ENCODE results near the gene ADAMTS12. TPM values are rescaled to one million over a fixed set of nuclear protein-coding genes. Genes with fewer than 3 reads are reported as not detected.

The ADAMTS12 gene
- total and polyA plus RNA-seq, 2 donors (not counting 1 experiment from before 2014, with no cell fraction given): 10.7 to 44.8 TPM

DNA sequence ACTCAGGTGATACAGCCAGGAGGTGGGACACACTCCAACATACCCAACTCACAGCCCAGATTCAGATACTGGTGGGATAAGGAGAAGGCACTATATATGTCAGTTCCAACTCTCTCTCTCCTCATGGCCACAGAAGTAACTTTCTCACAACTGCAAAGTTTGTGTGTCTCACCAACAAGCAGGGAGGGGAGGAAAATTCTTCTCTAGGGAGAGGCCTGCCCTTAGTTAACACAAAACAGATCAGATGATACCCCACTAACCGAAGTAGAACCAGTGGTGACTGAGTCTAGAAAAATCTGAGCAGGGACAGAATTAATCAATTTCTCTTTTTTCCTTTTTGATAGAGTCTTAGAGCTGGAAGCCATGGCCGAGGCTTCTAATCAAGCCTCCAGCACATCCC is 133.1 kb downstream of the ADAMTS12 start:
- Histone ChIP-seq H3K9me3 (ENCODE audit: control insufficient read depth, insufficient read depth, low read depth, low read length) (no peaks in the 10 kb centered on the region), H3K4me2 (ENCODE audit: extremely low read depth, insufficient read depth, low read length) (no peak overlapping the region), H3K4me3 (replicated peaks in 1 of 4; ENCODE audit: control extremely low read depth in 1 of 4, insufficient read depth in 1 of 4, low read depth in 3 of 4, low read length in 4 of 4) (no peak overlapping the region), H3K36me3 (ENCODE audit: control insufficient read depth, insufficient read depth, low read length) (no peaks in the 10 kb centered on the region), H3K4me1 (ENCODE audit: control insufficient read depth, extremely low read depth, insufficient read depth, low read length) (no peaks in the 10 kb centered on the region), H3K27ac (ENCODE audit: insufficient read depth, low read length) (no peak overlapping the region), H3K79me2 (ENCODE audit: control insufficient read depth, insufficient read depth, low read length) (no peaks in the 10 kb centered on the region), H2AFZ (ENCODE audit: low read length) (no peak overlapping the region), H4K20me1 (ENCODE audit: control insufficient read depth, extremely low read depth, insufficient read depth, low read length) (no peaks in the 10 kb centered on the region), H3K27me3 (ENCODE audit: control insufficient read depth, insufficient read depth, low read length) (no peaks in the 10 kb centered on the region), H3K9ac (ENCODE audit: insufficient read depth, low read length) (no peak overlapping the region)
- TF ChIP-seq, protein P1, sequence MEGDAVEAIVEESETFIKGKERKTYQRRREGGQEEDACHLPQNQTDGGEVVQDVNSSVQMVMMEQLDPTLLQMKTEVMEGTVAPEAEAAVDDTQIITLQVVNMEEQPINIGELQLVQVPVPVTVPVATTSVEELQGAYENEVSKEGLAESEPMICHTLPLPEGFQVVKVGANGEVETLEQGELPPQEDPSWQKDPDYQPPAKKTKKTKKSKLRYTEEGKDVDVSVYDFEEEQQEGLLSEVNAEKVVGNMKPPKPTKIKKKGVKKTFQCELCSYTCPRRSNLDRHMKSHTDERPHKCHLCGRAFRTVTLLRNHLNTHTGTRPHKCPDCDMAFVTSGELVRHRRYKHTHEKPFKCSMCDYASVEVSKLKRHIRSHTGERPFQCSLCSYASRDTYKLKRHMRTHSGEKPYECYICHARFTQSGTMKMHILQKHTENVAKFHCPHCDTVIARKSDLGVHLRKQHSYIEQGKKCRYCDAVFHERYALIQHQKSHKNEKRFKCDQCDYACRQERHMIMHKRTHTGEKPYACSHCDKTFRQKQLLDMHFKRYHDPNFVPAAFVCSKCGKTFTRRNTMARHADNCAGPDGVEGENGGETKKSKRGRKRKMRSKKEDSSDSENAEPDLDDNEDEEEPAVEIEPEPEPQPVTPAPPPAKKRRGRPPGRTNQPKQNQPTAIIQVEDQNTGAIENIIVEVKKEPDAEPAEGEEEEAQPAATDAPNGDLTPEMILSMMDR (conservative IDR thresholded peaks at IDR 0.05 in 1 of 2, IDR thresholded peaks at IDR 0.05 in 1 of 2; ENCODE audit: low read depth in 1 of 2, low read length in 2 of 2): no peak
- TF ChIP-seq EZH2 (IDR thresholded peaks at IDR 0.05; ENCODE audit: low read length, missing control alignments): no peak
- no peak for DNase-seq (ENCODE audit: low read depth in 2 of 2)

DNA sequence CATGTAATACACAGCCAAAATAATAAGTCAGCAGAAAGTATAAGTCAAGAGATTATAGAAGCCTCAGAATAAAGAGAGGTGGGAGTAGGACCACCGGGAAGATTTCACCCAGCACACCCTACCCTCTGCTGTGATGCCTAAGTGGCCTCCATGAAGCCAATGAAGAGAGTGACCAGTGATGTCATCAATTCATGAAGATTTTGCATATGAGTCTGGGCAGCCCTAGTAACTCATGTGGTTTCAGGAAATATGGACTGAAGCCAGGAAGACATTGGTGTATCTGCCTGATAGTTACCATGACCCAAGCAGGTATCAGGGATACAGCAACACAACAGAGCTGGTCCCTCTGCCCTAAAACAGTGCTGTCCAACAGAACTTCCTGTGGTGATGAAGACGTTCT is 135.3 kb downstream of the ADAMTS12 start:
- no peaks in the 10 kb centered on the region for H3K79me2 ChIP-seq (ENCODE audit: control insufficient read depth, insufficient read depth, low read length)
- no peaks in the 10 kb centered on the region for H3K27me3 ChIP-seq (ENCODE audit: control insufficient read depth, insufficient read depth, low read length)
- no peaks in the 10 kb centered on the region for H3K4me1 ChIP-seq (ENCODE audit: control insufficient read depth, extremely low read depth, insufficient read depth, low read length)
- H3K27ac ChIP-seq (ENCODE audit: insufficient read depth, low read length): no peak overlapping the region
- H3K36me3 ChIP-seq (ENCODE audit: control insufficient read depth, insufficient read depth, low read length): no peaks in the 10 kb centered on the region
- no peak overlapping the region for H3K4me3 ChIP-seq (replicated peaks in 1 of 4; ENCODE audit: control extremely low read depth in 1 of 4, insufficient read depth in 1 of 4, low read depth in 3 of 4, low read length in 4 of 4)
- H3K9me3 ChIP-seq (ENCODE audit: control insufficient read depth, insufficient read depth, low read depth, low read length): no peaks in the 10 kb centered on the region
- no peak overlapping the region for H3K4me2 ChIP-seq (ENCODE audit: extremely low read depth, insufficient read depth, low read length)
- no peak overlapping the region for H2AFZ ChIP-seq (ENCODE audit: low read length)
- no peak for TF ChIP-seq EZH2 (IDR thresholded peaks at IDR 0.05; ENCODE audit: low read length, missing control alignments)
- TF ChIP-seq, protein P1 (conservative IDR thresholded peaks at IDR 0.05 in 1 of 2, IDR thresholded peaks at IDR 0.05 in 1 of 2; ENCODE audit: low read depth in 1 of 2, low read length in 2 of 2): no peak
- no peak for DNase-seq (ENCODE audit: low read depth in 2 of 2)
- no peak overlapping the region for H3K9ac ChIP-seq (ENCODE audit: insufficient read depth, low read length)
- H4K20me1 ChIP-seq (ENCODE audit: control insufficient read depth, extremely low read depth, insufficient read depth, low read length): no peaks in the 10 kb centered on the region

DNA sequence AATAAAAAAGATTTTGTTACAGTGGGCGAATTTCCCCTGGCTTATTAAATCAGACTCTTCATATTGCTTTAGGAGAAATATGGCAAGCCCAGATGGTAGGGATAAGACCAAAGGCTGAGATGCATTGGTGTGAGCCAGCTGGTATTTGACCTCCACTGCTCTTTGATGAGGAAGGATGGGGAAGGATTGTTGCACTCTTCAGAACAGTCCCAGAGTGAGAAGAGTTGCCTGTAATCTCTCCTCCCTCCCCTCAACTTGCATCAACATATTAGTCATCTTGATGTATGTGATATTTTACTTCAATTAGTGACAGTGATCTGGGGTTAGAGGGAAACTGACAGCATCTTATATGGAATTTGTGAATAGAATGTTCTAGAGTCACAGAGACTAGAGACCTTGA is 136.6 kb downstream of the ADAMTS12 start:
- DNase-seq (ENCODE audit: low read depth in 2 of 2): peak; percentile 33 to 38
- Histone ChIP-seq H3K4me3 (replicated peaks in 1 of 4; ENCODE audit: control extremely low read depth in 1 of 4, insufficient read depth in 1 of 4, low read depth in 3 of 4, low read length in 4 of 4) (no peak overlapping the region), H3K36me3 (ENCODE audit: control insufficient read depth, insufficient read depth, low read length) (no peaks in the 10 kb centered on the region), H3K27me3 (ENCODE audit: control insufficient read depth, insufficient read depth, low read length) (no peaks in the 10 kb centered on the region), H4K20me1 (ENCODE audit: control insufficient read depth, extremely low read depth, insufficient read depth, low read length) (no peaks in the 10 kb centered on the region), H3K4me1 (ENCODE audit: control insufficient read depth, extremely low read depth, insufficient read depth, low read length) (no peaks in the 10 kb centered on the region), H3K79me2 (ENCODE audit: control insufficient read depth, insufficient read depth, low read length) (no peaks in the 10 kb centered on the region), H3K4me2 (ENCODE audit: extremely low read depth, insufficient read depth, low read length) (no peak overlapping the region), H3K27ac (ENCODE audit: insufficient read depth, low read length) (no peak overlapping the region), H3K9me3 (ENCODE audit: control insufficient read depth, insufficient read depth, low read depth, low read length) (no peaks in the 10 kb centered on the region), H2AFZ (ENCODE audit: low read length) (no peak overlapping the region), H3K9ac (ENCODE audit: insufficient read depth, low read length) (no peak overlapping the region)
- TF ChIP-seq EZH2 (IDR thresholded peaks at IDR 0.05; ENCODE audit: low read length, missing control alignments): no peak
- TF ChIP-seq, protein P1 (conservative IDR thresholded peaks at IDR 0.05 in 1 of 2, IDR thresholded peaks at IDR 0.05 in 1 of 2; ENCODE audit: low read depth in 1 of 2, low read length in 2 of 2): no peak
